Panc1 (cell line): ENCODE data around the gene DTD1. TPM values are rescaled to one million over a fixed set of nuclear protein-coding genes. Genes with fewer than 3 reads are reported as not detected.
"Not testable (repeated sequence)": the region's sequence is repeated elsewhere in the genome, so short reads cannot be mapped to it uniquely, and the experiment has no call there.

Source experiments
- ATAC-seq: fragments of 200-7000 bp; cut with Tn5 transposase; 2 replicates; pipeline ENCODE4 v1.9.1; 2020; ENCODE audit warnings: mild to moderate bottlenecking, moderate library complexity
- BruUV-seq: library from RNA; stranded (reverse); fragments of 400-500 nt; replicated peaks from 2 replicates; lab custom pipeline; 2021; lab: Mats Ljungman, UMichigan
- CTCF ChIA-PET: fragments of 300-600 bp; sonication (Branson Sonifier 250); formaldehyde crosslinking; loops from one replicate; lab custom pipeline; 2022; ENCODE audit warnings: antibody characterized with exemption; lab: Charles Lee
- POLR2A ChIA-PET: fragments of 300-600 bp; sonication (Branson Sonifier 250); formaldehyde crosslinking; loops from one replicate; lab custom pipeline; 2022; ENCODE audit warnings: antibody characterized with exemption; lab: Charles Lee
- DNase-seq: peaks from one replicate; pipeline ENCODE4 v3.0.0-alpha.2; 2010; ENCODE audit warnings: low read depth, low spot score
- H3K27ac ChIP-seq: 2 replicates; pipeline ENCODE4 v1.5.1; 2011; ENCODE audit warnings: mild to moderate bottlenecking, low read length, inconsistent platforms
- H3K27me3 ChIP-seq: fragments of 200-500 bp; sonication (Bioruptor generic); 2 replicates; pipeline ENCODE4 v1.6.0; 2014; ENCODE audit warnings: low read length, inconsistent platforms; ENCODE audit not compliant: control insufficient read depth, insufficient read depth
- H3K36me3 ChIP-seq: fragments of 200-500 bp; sonication (Bioruptor generic); 2 replicates; pipeline ENCODE4 v1.5.1; 2014; ENCODE audit warnings: inconsistent platforms, mild to moderate bottlenecking, low read length, moderate library complexity; ENCODE audit not compliant: control insufficient read depth, insufficient read depth
- H3K4me1 ChIP-seq: 2 replicates; pipeline ENCODE4 v1.5.1; 2011; ENCODE audit warnings: inconsistent platforms, mild to moderate bottlenecking, low read length, moderate library complexity; ENCODE audit not compliant: control insufficient read depth, insufficient read depth
- H3K4me3 ChIP-seq, 2 experiments: 2 replicates each; pipeline ENCODE4 v1.5.1; 2011 to 2012; ENCODE audit warnings: low read depth in 2 of 2, low read length in 2 of 2, mild to moderate bottlenecking in 2 of 2, inconsistent platforms in 1 of 2, moderate library complexity in 1 of 2
- H3K9me3 ChIP-seq: fragments of 200-500 bp; sonication (Bioruptor generic); 2 replicates; pipeline ENCODE4 v1.5.1; 2014; ENCODE audit warnings: low read depth, mild to moderate bottlenecking, inconsistent platforms, low read length, moderate library complexity; ENCODE audit not compliant: control insufficient read depth, insufficient read depth
- CTCF ChIP-seq: fragments of 450-650 bp; IDR thresholded peaks from 2 replicates; pipeline ENCODE4 v1.5.1; 2017; ENCODE audit warnings: mild to moderate bottlenecking
- POLR2AphosphoS5 ChIP-seq: IDR thresholded peaks from 2 replicates; pipeline ENCODE4 v1.6.1; 2012; ENCODE audit warnings: mild to moderate bottlenecking, low read depth, low read length, moderate library complexity
- REST ChIP-seq, 2 experiments: IDR thresholded peaks; 2 replicates each; pipeline ENCODE4 v1.6.1; 2011 to 2012; ENCODE audit warnings: low read depth in 2 of 2, control low read depth in 1 of 2, low read length in 1 of 2, mild to moderate bottlenecking in 1 of 2, moderate library complexity in 1 of 2; ENCODE audit not compliant: insufficient read depth in 1 of 2
- SIN3A ChIP-seq: IDR thresholded peaks from 2 replicates; pipeline ENCODE4 v1.6.1; 2012; ENCODE audit warnings: low read depth, mild to moderate bottlenecking, low read length, moderate library complexity, borderline replicate concordance; ENCODE audit not compliant: insufficient read depth
- TCF7L2 ChIP-seq: IDR thresholded peaks from 2 replicates; pipeline ENCODE4 v1.6.1; 2011; ENCODE audit warnings: mild to moderate bottlenecking, low read depth, low read length, inconsistent platforms
- in situ Hi-C: cut with HindIII; loops from 2 replicates; pipeline ENCODE4 v1.10.0; 2016; ENCODE audit warnings: low sequenced_read_pairs, low pct_unique_long_range_greater_than_20kb
- intact Hi-C: fragments of 100-400 bp; cut with micrococcal nuclease; formaldehyde crosslinking; loops from one replicate; pipeline ENCODE4 v1.10.0; 2022; ENCODE audit not compliant: unreplicated experiment
- total RNA-seq: library from RNA; stranded (reverse); gene quantifications from one replicate; pipeline ENCODE4 v1.2.1, GENCODE V29; 2021; ENCODE audit not compliant: unreplicated experiment

The DTD1 gene
- total RNA-seq, 1 experiment from 2014 or later, result 23.6 TPM

DNA sequence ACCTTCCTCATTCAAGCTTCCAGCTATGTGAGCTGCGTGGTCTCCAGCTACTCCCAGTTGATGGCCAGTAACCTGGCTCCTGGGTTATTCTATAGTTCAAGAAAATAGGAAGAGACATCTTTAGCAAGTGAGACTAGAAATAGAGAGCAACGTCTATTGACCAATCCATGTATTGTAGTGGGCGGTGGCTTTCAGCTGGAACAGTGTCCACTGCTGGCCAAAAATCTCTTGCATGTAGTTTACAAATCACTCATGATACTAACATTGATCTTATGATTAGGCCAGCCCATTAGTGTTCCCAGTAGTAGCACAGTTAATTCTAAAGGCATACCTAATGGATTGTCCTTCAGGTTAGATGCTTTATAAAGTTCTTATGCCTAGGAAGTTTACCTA, 166.8 kb downstream of the DTD1 start:
- H3K27ac ChIP-seq, result no peak overlapping the region
- TF ChIP-seq TCF7L2, result no peak
- no peak for TF ChIP-seq SIN3A
- no peak for TF ChIP-seq POLR2AphosphoS5
- TF ChIP-seq REST (IDR thresholded peaks at IDR 0.05; ENCODE audit: insufficient read depth in 1 of 2, low read depth in 2 of 2, low read length in 1 of 2), result no peak
- TF ChIP-seq CTCF, result no peak
- CTCF ChIA-PET, result no interaction called here
- intact Hi-C loops (no loop called here), in situ Hi-C loops (no loop called here)
- POLR2A ChIA-PET, result no interaction called here
- H3K27me3 ChIP-seq, result no peaks in the 10 kb centered on the region
- DNase-seq (no peak), ATAC-seq (no peak)
- no peaks in the 10 kb centered on the region for H3K36me3 ChIP-seq
- no peaks in the 10 kb centered on the region for H3K4me1 ChIP-seq
- no TSS peak for BruUV-seq
- H3K4me3 ChIP-seq, result no peak overlapping the region
- H3K9me3 ChIP-seq, result no peaks in the 10 kb centered on the region

DNA sequence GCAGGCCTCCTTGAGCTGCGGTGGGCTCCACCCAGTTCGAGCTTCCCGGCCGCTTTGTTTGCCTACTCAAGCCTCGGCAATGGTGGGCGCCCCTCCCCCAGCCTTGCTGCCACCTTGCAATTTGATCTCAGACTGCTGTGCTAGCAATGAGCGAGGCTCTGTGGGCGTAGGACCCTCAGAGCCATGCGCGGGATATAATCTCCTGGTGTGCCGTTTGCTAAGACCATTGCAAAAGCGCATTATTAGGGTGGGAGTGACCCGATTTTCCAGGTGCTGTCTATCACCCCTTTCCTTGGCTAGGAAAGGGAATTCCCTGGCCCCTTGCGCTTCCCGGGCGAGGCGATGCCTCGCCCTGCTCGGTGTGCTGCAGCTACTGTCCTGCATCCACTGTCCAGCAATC, 173.0 kb downstream of the DTD1 start:
- CTCF ChIA-PET, ATAC-seq, BruUV-seq: not testable (repeated sequence)

DNA sequence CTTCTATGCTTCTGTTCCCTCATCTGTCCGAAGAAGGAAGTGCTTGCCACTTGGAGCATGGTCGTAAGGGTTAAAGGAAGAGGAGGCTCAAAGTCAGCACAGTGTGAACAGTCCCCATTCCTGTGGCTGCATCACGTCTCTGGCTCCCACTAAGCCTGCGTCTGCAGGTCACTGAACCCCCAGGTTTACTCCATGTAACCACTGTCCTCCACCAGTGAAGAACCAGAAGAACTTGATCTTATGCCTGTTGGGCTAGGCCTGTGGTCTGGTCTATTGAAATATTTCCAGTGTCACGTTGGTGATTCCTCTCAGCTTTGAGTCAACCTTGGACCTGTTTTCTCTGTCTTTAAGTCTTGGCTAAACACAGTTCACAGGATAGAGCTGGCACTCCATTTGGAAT, 179.8 kb downstream of the DTD1 start:
- ChIA-PET CTCF (no interaction called here), POLR2A (no interaction called here)
- no peaks in the 10 kb centered on the region for H3K36me3 ChIP-seq
- ATAC-seq (no peak), DNase-seq (no peak)
- BruUV-seq, result no TSS peak
- no peak overlapping the region for H3K4me3 ChIP-seq
- no peaks in the 10 kb centered on the region for H3K9me3 ChIP-seq
- peaks cover 2% of the 10 kb centered on the region; the same call in 1 of the 2 replicates for H3K27me3 ChIP-seq
- TF ChIP-seq REST (IDR thresholded peaks at IDR 0.05; ENCODE audit: insufficient read depth in 1 of 2, low read depth in 2 of 2, low read length in 1 of 2), result no peak
- no peak for TF ChIP-seq CTCF
- no peak for TF ChIP-seq POLR2AphosphoS5
- no peak for TF ChIP-seq TCF7L2
- TF ChIP-seq SIN3A, result no peak
- in situ Hi-C loops (no loop called here), intact Hi-C loops (no loop called here)
- no peaks in the 10 kb centered on the region for H3K4me1 ChIP-seq
- no peak overlapping the region for H3K27ac ChIP-seq

More for the DNA sequence above, 173.0 kb downstream of the DTD1 start:
- in situ Hi-C loops, H3K4me3 ChIP-seq, H3K9me3 ChIP-seq, DNase-seq, H3K36me3 ChIP-seq, H3K4me1 ChIP-seq, POLR2A ChIA-PET, H3K27ac ChIP-seq, intact Hi-C loops, H3K27me3 ChIP-seq: not testable (repeated sequence)
